SU-DHL-6 (cell line): ENCODE data around the gene IPO4.
"Not testable (repeated sequence)": the region's sequence is repeated elsewhere in the genome, so short reads cannot be mapped to it uniquely, and the experiment has no call there.

Experiments
- H2AFZ ChIP-seq: fragments of 200-600 bp; sonication (generic); 2 replicates; pipeline ENCODE4 v1.6.1; 2014; ENCODE audit warnings: low read depth, mild to moderate bottlenecking, moderate library complexity, mixed read lengths, antibody characterized with exemption, low read length; ENCODE audit not compliant: severe bottlenecking
- H3F3A ChIP-seq: fragments of 200-600 bp; shearing (Covaris generic); 2 replicates; pipeline ENCODE4 v1.6.0; 2016; ENCODE audit warnings: antibody characterized with exemption, mild to moderate bottlenecking; ENCODE audit not compliant: insufficient read depth
- H3K27ac ChIP-seq: fragments of 200-600 bp; sonication (generic); 2 replicates; pipeline ENCODE4 v1.5.1; 2016; ENCODE audit warnings: low read depth, mild to moderate bottlenecking, low read length, moderate library complexity, mixed read lengths
- H3K27me3 ChIP-seq: fragments of 200-600 bp; sonication (generic), shearing (Covaris generic); 2 replicates; pipeline ENCODE4 v1.6.0; 2014; ENCODE audit warnings: mild to moderate bottlenecking, low read length
- H3K36me3 ChIP-seq: fragments of 200-600 bp; sonication (generic); 2 replicates; pipeline ENCODE4 v1.6.1; 2014; ENCODE audit warnings: mild to moderate bottlenecking, low read length, mixed read lengths
- H3K4me2 ChIP-seq: fragments of 300-600, 200-600 bp; shearing (Covaris generic), sonication (generic); 2 replicates; pipeline ENCODE4 v1.6.0; 2014; ENCODE audit warnings: low read length, low read depth, mild to moderate bottlenecking; ENCODE audit not compliant: poor library complexity, severe bottlenecking
- H3K4me3 ChIP-seq: fragments of 200-600 bp; sonication (generic); 2 replicates; pipeline ENCODE4 v1.5.1; 2014; ENCODE audit warnings: antibody characterized with exemption, low read length, mild to moderate bottlenecking, mixed read lengths; ENCODE audit not compliant: insufficient read depth, poor library complexity, severe bottlenecking
- H3K79me2 ChIP-seq: fragments of 200-600 bp; sonication (generic); 2 replicates; pipeline ENCODE4 v1.6.1; 2014; ENCODE audit warnings: mild to moderate bottlenecking, low read length, moderate library complexity; ENCODE audit not compliant: insufficient read depth
- H3K9ac ChIP-seq: fragments of 200-600 bp; sonication (generic); 2 replicates; pipeline ENCODE4 v1.7.0; 2014; ENCODE audit warnings: mild to moderate bottlenecking, low read length
- H3K9me2 ChIP-seq: fragments of 200-600 bp; sonication (generic); replicated peaks from 2 replicates; pipeline ENCODE4 v1.6.1; 2014; ENCODE audit warnings: low read length; ENCODE audit not compliant: insufficient read depth
- H3K9me3 ChIP-seq: fragments of 200-600 bp; sonication (generic); 2 replicates; pipeline ENCODE4 v1.6.1; 2014; ENCODE audit warnings: low read length, mixed read lengths; ENCODE audit not compliant: insufficient read depth
- H4K20me1 ChIP-seq: fragments of 200-600 bp; sonication (generic); 2 replicates; pipeline ENCODE4 v1.6.1; 2014; ENCODE audit warnings: low read depth, mild to moderate bottlenecking, antibody characterized with exemption, low read length, moderate library complexity, mixed read lengths
- CTCF ChIP-seq: fragments of 200-600 bp; sonication (generic); IDR thresholded peaks from one replicate; pipeline ENCODE4 v1.5.1; 2017; ENCODE audit warnings: antibody characterized with exemption, mild to moderate bottlenecking, low read length, moderate library complexity; ENCODE audit not compliant: insufficient read depth, poor library complexity, severe bottlenecking
- EZH2phosphoT487 ChIP-seq: fragments of 200-600 bp; sonication (generic), shearing (Covaris generic); conservative IDR thresholded peaks from 2 replicates; pipeline ENCODE4 v1.6.1; 2018; ENCODE audit warnings: mild to moderate bottlenecking, antibody characterized with exemption, low read length, moderate library complexity, mixed read lengths

IPO4 gene

GRCh38 chr14:24224618-24225071 lies 36.0 kb upstream of the IPO4 start:
- Histone ChIP-seq H4K20me1 (no peaks in the 10 kb centered on the region), H3K9me3 (no peaks in the 10 kb centered on the region), H3K4me3 (no peak overlapping the region), H3K27me3 (no peaks in the 10 kb centered on the region), H3K9ac (no peak overlapping the region), H3K9me2 (no peaks in the 10 kb centered on the region), H3K27ac (no peak overlapping the region), H3F3A (peaks cover 6% of the 10 kb centered on the region; the same call in 1 of the 2 replicates), H2AFZ (no peak overlapping the region), H3K4me2 (no peak overlapping the region), H3K79me2 (peaks cover 93% of the 10 kb centered on the region), H3K36me3 (peaks cover 8% of the 10 kb centered on the region; the same call in 1 of the 2 replicates)
- TF ChIP-seq CTCF: no peak
- no peak for TF ChIP-seq EZH2phosphoT487

GRCh38 chr14:24222987-24223386 lies 34.4 kb upstream of the IPO4 start:
- not testable (repeated sequence) for H3K4me2 ChIP-seq, H4K20me1 ChIP-seq, H3K27me3 ChIP-seq, H3K27ac ChIP-seq, H3K9ac ChIP-seq, H2AFZ ChIP-seq, H3F3A ChIP-seq, H3K9me3 ChIP-seq, H3K9me2 ChIP-seq, H3K4me3 ChIP-seq, H3K36me3 ChIP-seq
- H3K79me2 ChIP-seq: peaks cover 77% of the 10 kb centered on the region

- Histone ChIP-seq H3K4me3 (no peak overlapping the region), H3K27ac (no peak overlapping the region), H2AFZ (no peak overlapping the region), H3K9me2 (no peaks in the 10 kb centered on the region), H3K9me3 (no peaks in the 10 kb centered on the region), H3K27me3 (no peaks in the 10 kb centered on the region), H3K4me2 (no peak overlapping the region), H3K36me3 (no peaks in the 10 kb centered on the region), H3K9ac (no peak overlapping the region), H4K20me1 (no peaks in the 10 kb centered on the region), H3F3A (peaks cover 15% of the 10 kb centered on the region), H3K79me2 (peaks cover 44% of the 10 kb centered on the region)
- no peak for TF ChIP-seq EZH2phosphoT487
- no peak for TF ChIP-seq CTCF
Observed at GRCh38 chr14:24219521-24219920, 30.9 kb upstream of the IPO4 start.

- no peak overlapping the region for H3K9ac ChIP-seq
- peaks cover 40% of the 10 kb centered on the region for H3K79me2 ChIP-seq
- H3K27me3 ChIP-seq: no peaks in the 10 kb centered on the region
- H3K9me2 ChIP-seq: no peaks in the 10 kb centered on the region
- no peaks in the 10 kb centered on the region for H4K20me1 ChIP-seq
- no peaks in the 10 kb centered on the region for H3K9me3 ChIP-seq
- no peak overlapping the region for H3K27ac ChIP-seq
- H3K4me3 ChIP-seq: no peak overlapping the region
- no peak for TF ChIP-seq EZH2phosphoT487
- TF ChIP-seq CTCF: no peak
- no peak overlapping the region for H3K4me2 ChIP-seq
- H2AFZ ChIP-seq: no peak overlapping the region
- H3K36me3 ChIP-seq: no peaks in the 10 kb centered on the region
- peaks cover 19% of the 10 kb centered on the region for H3F3A ChIP-seq
Observed at GRCh38 chr14:24219080-24219479, 30.5 kb upstream of the IPO4 start.

- H4K20me1 ChIP-seq, H3K9ac ChIP-seq, H3K9me3 ChIP-seq, H3K9me2 ChIP-seq, H3K4me2 ChIP-seq, H3K4me3 ChIP-seq, H3K36me3 ChIP-seq, H3K27me3 ChIP-seq, H3K27ac ChIP-seq, H2AFZ ChIP-seq: not testable (repeated sequence)
- Histone ChIP-seq H3F3A (peaks cover 26% of the 10 kb centered on the region), H3K79me2 (peaks cover 22% of the 10 kb centered on the region)
Observed at GRCh38 chr14:24216876-24217275, 28.3 kb upstream of the IPO4 start.
